Activated B cell treated with CpG ODN at 0.5 μM for 24 hours (primary cell): Measurements from ENCODE around the gene MAN2A1. TPM values are rescaled to one million over a fixed set of nuclear protein-coding genes. Genes with fewer than 3 reads are reported as not detected.

Source experiments
- ATAC-seq: fragments of 200-7000 bp; cut with Tn5 transposase; one replicate; pipeline ENCODE4 v1.10.0; 2021; ENCODE audit warnings: low read depth, mild to moderate bottlenecking, moderate library complexity
- CTCF ChIA-PET: fragments of 350-600 bp; sonication (Branson Sonifier 250); formaldehyde crosslinking; loops from one replicate; lab custom pipeline; 2021; ENCODE audit warnings: antibody characterized with exemption; lab: Charles Lee
- POLR2A ChIA-PET: fragments of 350-600 bp; sonication (Branson Sonifier 250); formaldehyde crosslinking; loops from one replicate; lab custom pipeline; 2021; ENCODE audit warnings: antibody characterized with exemption; lab: Charles Lee
- DNase-seq: peaks from one replicate; pipeline ENCODE4 v3.0.0; 2022
- H3K27ac Mint-ChIP-seq: one replicate; pipeline ENCODE4 v1.8.0; 2020; ENCODE audit warnings: mixed read lengths
- H3K27me3 Mint-ChIP-seq: one replicate; pipeline ENCODE4 v1.8.0; 2021; ENCODE audit warnings: mixed read lengths
- H3K36me3 Mint-ChIP-seq: one replicate; pipeline ENCODE4 v1.8.0; 2021; ENCODE audit warnings: low read depth, mixed read lengths
- H3K4me1 Mint-ChIP-seq: one replicate; pipeline ENCODE4 v1.8.0; 2021; ENCODE audit warnings: mixed read lengths
- H3K4me3 Mint-ChIP-seq: one replicate; pipeline ENCODE4 v1.8.0; 2020; ENCODE audit warnings: mild to moderate bottlenecking, mixed read lengths
- H3K9me3 Mint-ChIP-seq: one replicate; pipeline ENCODE4 v1.8.0; 2020; ENCODE audit warnings: mixed read lengths
- intact Hi-C: fragments of 100-400 bp; cut with micrococcal nuclease; formaldehyde crosslinking; loops from one replicate; pipeline ENCODE4 v1.15.1; 2024
- total RNA-seq: library from RNA; stranded (reverse); gene quantifications from 2 replicates; pipeline ENCODE4 v1.2.3, GENCODE V29; 2022
- TF ChIP-seq, protein P1 (sequence below): fragments of 200-600 bp; IDR thresholded peaks from one replicate; pipeline ENCODE4 v1.8.0; 2022; ENCODE audit warnings: antibody characterized with exemption, mild to moderate bottlenecking

MAN2A1 gene
- total RNA-seq, 1 donor from 2014 or later: 48.6 TPM

DNA sequence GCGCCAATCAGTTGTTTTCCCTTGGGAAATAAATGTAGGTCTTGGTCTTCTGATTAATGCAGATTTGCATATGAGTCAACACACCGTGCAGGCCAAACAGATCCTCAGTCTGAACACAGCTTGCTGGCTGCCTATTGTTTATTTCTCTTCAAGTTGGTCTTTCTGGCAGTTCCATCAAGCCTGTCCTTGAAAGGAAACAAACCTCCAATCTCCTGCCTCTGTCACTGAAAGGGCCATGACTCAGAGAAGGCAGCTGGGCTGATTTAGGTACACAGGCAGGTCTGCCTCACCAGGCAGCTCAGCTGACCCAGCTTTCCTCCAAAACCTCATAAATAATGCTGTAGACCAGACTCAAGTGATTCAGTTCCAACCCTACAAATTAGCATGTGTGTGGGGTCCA is 175.9 kb downstream of the MAN2A1 start:
- Mint-ChIP-seq H3K4me3 (no peak overlapping the region), H3K27ac (no peak overlapping the region), H3K27me3 (no peaks in the 10 kb centered on the region), H3K9me3 (no peaks in the 10 kb centered on the region), H3K36me3 (peaks cover 76% of the 10 kb centered on the region), H3K4me1 (no peaks in the 10 kb centered on the region)
- POLR2A ChIA-PET: no interaction called here
- DNase-seq (no peak), ATAC-seq (no peak)
- TF ChIP-seq, protein P1, sequence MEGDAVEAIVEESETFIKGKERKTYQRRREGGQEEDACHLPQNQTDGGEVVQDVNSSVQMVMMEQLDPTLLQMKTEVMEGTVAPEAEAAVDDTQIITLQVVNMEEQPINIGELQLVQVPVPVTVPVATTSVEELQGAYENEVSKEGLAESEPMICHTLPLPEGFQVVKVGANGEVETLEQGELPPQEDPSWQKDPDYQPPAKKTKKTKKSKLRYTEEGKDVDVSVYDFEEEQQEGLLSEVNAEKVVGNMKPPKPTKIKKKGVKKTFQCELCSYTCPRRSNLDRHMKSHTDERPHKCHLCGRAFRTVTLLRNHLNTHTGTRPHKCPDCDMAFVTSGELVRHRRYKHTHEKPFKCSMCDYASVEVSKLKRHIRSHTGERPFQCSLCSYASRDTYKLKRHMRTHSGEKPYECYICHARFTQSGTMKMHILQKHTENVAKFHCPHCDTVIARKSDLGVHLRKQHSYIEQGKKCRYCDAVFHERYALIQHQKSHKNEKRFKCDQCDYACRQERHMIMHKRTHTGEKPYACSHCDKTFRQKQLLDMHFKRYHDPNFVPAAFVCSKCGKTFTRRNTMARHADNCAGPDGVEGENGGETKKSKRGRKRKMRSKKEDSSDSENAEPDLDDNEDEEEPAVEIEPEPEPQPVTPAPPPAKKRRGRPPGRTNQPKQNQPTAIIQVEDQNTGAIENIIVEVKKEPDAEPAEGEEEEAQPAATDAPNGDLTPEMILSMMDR: no peak
- CTCF ChIA-PET: no interaction called here
- intact Hi-C loops: loop anchor here (10.0 kb wide), 1 partner anchor 759 kb away; no protein-coding TSS in a partner anchor

DNA sequence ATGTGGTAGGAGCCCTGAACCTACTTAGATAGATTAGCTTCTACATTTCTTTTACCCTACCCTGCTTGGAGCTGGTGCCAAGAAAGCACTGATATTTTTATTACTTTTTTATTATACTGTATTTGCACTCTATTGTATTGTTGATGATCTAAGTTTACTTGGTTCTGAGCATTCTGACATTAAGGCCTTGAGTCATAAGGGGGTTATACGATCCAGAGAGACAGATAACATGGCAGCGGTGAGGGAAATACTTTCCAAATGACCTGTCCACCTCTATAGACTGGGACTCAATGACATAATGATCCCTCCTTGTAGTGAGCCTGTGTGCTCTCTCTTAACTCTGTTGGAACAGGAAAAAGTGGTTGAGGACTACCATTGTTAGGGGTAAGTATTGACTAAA is 176.3 kb downstream of the MAN2A1 start:
- ChIA-PET POLR2A (no interaction called here), CTCF (no interaction called here)
- Mint-ChIP-seq H3K36me3 (peaks cover 72% of the 10 kb centered on the region), H3K27ac (no peak overlapping the region), H3K27me3 (no peaks in the 10 kb centered on the region), H3K9me3 (no peaks in the 10 kb centered on the region), H3K4me1 (no peaks in the 10 kb centered on the region), H3K4me3 (no peak overlapping the region)
- ATAC-seq (no peak), DNase-seq (no peak)
- TF ChIP-seq, protein P1: no peak
- intact Hi-C loops: loop anchor here (10.0 kb wide), 1 partner anchor 759 kb away; no protein-coding TSS in a partner anchor

DNA sequence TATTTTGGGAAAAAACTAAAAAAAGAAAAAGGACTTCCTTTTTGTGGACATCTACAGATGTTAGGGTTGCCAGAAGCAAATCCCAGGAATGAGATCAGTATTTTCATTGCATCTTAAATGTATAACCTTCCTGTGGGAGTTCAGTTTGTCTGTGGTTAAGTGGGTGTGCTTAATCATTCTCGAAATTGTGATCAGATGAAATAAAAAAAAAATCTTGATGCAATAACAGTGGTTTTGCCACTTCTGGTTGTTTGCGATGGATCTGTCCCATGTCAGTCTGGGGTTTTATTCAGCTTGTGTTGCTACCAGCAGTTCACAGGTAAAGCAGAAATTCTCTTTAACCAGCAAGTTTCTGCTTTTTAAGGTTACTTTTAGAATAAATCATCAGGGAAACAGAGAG is 179.0 kb downstream of the MAN2A1 start:
- Mint-ChIP-seq H3K27ac (no peak overlapping the region), H3K4me1 (no peaks in the 10 kb centered on the region), H3K36me3 (peaks cover 48% of the 10 kb centered on the region), H3K4me3 (no peak overlapping the region), H3K27me3 (no peaks in the 10 kb centered on the region), H3K9me3 (peaks cover 4% of the 10 kb centered on the region)
- no peak for ATAC-seq
- intact Hi-C loops: loop anchor here (10.0 kb wide), 1 partner anchor 756 kb away; no protein-coding TSS in a partner anchor
- TF ChIP-seq, protein P1: no peak
- no peak for DNase-seq
- ChIA-PET CTCF (no interaction called here), POLR2A (no interaction called here)

DNA sequence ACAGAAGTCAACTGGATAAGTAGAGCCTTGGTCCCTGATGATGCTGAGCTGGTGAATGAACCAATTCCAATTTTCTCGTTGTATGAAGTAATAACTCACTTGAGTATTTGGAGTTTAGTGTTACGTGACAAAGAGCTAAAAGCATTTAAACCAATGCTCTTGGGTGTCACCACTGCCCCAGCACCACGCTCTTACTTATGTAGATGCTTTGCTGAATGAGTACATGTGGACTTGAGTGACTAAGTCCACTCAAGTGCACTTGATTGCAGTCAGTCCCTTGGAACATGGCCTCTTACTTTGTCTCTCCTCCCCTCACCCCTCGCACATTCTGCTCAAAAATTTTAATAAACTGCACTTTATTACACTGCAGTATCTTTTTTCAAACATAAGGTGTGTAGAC is 184.0 kb downstream of the MAN2A1 start:
- Mint-ChIP-seq H3K27ac (no peak overlapping the region), H3K36me3 (peaks cover 7% of the 10 kb centered on the region), H3K27me3 (no peaks in the 10 kb centered on the region), H3K4me3 (no peak overlapping the region), H3K9me3 (peaks cover 4% of the 10 kb centered on the region), H3K4me1 (no peaks in the 10 kb centered on the region)
- TF ChIP-seq, protein P1: no peak
- DNase-seq (no peak), ATAC-seq (no peak)
- intact Hi-C loops: no loop called here
- ChIA-PET POLR2A (no interaction called here), CTCF (no interaction called here)

DNA sequence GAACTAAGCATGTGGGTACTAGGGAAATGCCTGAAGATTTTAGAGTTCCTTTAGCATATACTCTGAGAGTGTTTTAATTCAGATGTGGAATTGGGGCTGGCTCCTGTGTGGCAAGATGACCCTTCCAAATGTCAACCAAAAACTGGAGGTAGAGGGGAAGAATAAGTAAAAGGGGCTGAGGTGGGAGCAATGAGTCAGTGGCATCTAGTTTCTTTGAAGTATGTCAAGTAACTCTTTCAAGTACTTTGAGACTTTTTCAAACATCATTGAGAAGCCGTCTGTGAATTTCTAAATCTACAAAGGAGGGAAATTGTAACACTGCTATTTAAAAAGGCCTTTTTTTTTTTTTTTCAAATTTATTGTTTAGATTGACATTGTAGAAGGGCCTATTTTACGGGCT is 184.4 kb downstream of the MAN2A1 start:
- no peak for DNase-seq
- CTCF ChIA-PET: no interaction called here
- Mint-ChIP-seq H3K4me1 (no peaks in the 10 kb centered on the region), H3K36me3 (peaks cover 3% of the 10 kb centered on the region), H3K27ac (no peak overlapping the region), H3K27me3 (no peaks in the 10 kb centered on the region), H3K4me3 (no peak overlapping the region), H3K9me3 (peaks cover 4% of the 10 kb centered on the region)
- ATAC-seq: no peak
- TF ChIP-seq, protein P1: no peak
- POLR2A ChIA-PET: no interaction called here
- intact Hi-C loops: no loop called here
